Calu3 (cell line): ENCODE data around the gene ZSWIM8. TPM values are rescaled to one million over a fixed set of nuclear protein-coding genes. Genes with fewer than 3 reads are reported as not detected.
A peak's percentile ranks its signal among the peaks of the same experiment; 100 is the strongest.

Source experiments
- BruUV-seq: library from RNA; stranded (reverse); fragments of 400-500 nt; replicated peaks from 2 replicates; lab custom pipeline; 2021; lab: Mats Ljungman, UMichigan
- CTCF ChIA-PET: fragments of 300-600 bp; sonication (Branson Sonifier 250); formaldehyde crosslinking; loops from one replicate; lab custom pipeline; 2022; ENCODE audit warnings: antibody characterized with exemption; lab: Charles Lee
- DNase-seq: peaks from one replicate; pipeline ENCODE4 v3.0.0; 2022
- H3K27ac Mint-ChIP-seq: one replicate; pipeline ENCODE4 v1.8.0; 2022; ENCODE audit warnings: mixed read lengths; ENCODE audit not compliant: unreplicated experiment
- H3K27me3 Mint-ChIP-seq: one replicate; pipeline ENCODE4 v1.8.0; 2022; ENCODE audit warnings: mixed read lengths; ENCODE audit not compliant: unreplicated experiment
- H3K36me3 Mint-ChIP-seq: one replicate; pipeline ENCODE4 v1.8.0; 2022; ENCODE audit warnings: mild to moderate bottlenecking, moderate library complexity, mixed read lengths; ENCODE audit not compliant: insufficient read depth, unreplicated experiment
- H3K4me1 Mint-ChIP-seq: one replicate; pipeline ENCODE4 v1.8.0; 2022; ENCODE audit warnings: mild to moderate bottlenecking, low read depth, mixed read lengths; ENCODE audit not compliant: unreplicated experiment
- H3K4me3 Mint-ChIP-seq: one replicate; pipeline ENCODE4 v1.8.0; 2022; ENCODE audit warnings: mild to moderate bottlenecking, low read depth, moderate library complexity, mixed read lengths; ENCODE audit not compliant: unreplicated experiment
- H3K9me3 Mint-ChIP-seq: one replicate; pipeline ENCODE4 v1.8.0; 2022; ENCODE audit warnings: low read depth, mixed read lengths; ENCODE audit not compliant: unreplicated experiment
- intact Hi-C: fragments of 100-400 bp; cut with micrococcal nuclease; formaldehyde crosslinking; loops from one replicate; pipeline ENCODE4 v1.10.0; 2022; ENCODE audit not compliant: unreplicated experiment
- total RNA-seq: library from RNA; stranded (reverse); gene quantifications from 2 replicates; pipeline ENCODE4 v1.2.3, GENCODE V29; 2022
- TF ChIP-seq, protein P1 (sequence below): fragments of 200-600 bp; IDR thresholded peaks from one replicate; pipeline ENCODE4 v1.8.0; 2022; ENCODE audit warnings: antibody characterized with exemption; ENCODE audit not compliant: unreplicated experiment

The ZSWIM8 gene
- total RNA-seq, 1 experiment from 2014 or later, result 59.9 TPM

DNA sequence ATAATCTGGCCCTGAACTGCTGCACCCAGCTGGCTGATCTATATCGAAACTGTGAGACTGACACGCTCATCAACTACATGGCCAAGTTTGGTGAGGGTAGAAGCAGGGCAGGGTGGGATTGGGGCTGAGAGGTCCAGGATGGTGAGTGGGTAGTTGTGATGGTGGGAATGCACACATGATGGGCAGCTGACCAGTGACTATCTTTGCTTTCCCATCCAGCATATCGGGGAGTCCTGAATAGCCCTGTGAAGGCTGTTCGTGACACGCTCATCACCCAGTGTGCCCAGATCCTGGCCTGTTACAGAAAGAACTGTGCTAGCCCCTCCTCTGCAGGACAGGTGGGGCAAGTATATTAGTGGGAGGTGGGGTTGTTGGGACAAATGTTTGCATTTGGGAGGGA is 16.0 kb upstream of the ZSWIM8 start:
- no peaks in the 10 kb centered on the region for H3K27me3 Mint-ChIP-seq
- DNase-seq, result no peak
- intact Hi-C loops, result no loop called here
- H3K4me3 Mint-ChIP-seq, result no peak overlapping the region
- H3K9me3 Mint-ChIP-seq, result no peaks in the 10 kb centered on the region
- no TSS peak for BruUV-seq
- TF ChIP-seq, protein P1, sequence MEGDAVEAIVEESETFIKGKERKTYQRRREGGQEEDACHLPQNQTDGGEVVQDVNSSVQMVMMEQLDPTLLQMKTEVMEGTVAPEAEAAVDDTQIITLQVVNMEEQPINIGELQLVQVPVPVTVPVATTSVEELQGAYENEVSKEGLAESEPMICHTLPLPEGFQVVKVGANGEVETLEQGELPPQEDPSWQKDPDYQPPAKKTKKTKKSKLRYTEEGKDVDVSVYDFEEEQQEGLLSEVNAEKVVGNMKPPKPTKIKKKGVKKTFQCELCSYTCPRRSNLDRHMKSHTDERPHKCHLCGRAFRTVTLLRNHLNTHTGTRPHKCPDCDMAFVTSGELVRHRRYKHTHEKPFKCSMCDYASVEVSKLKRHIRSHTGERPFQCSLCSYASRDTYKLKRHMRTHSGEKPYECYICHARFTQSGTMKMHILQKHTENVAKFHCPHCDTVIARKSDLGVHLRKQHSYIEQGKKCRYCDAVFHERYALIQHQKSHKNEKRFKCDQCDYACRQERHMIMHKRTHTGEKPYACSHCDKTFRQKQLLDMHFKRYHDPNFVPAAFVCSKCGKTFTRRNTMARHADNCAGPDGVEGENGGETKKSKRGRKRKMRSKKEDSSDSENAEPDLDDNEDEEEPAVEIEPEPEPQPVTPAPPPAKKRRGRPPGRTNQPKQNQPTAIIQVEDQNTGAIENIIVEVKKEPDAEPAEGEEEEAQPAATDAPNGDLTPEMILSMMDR, result no peak
- peaks cover 11% of the 10 kb centered on the region for H3K4me1 Mint-ChIP-seq
- H3K36me3 Mint-ChIP-seq, result peaks cover 69% of the 10 kb centered on the region
- peak overlapping the region; percentile 2 for H3K27ac Mint-ChIP-seq
- CTCF ChIA-PET, result no interaction called here

DNA sequence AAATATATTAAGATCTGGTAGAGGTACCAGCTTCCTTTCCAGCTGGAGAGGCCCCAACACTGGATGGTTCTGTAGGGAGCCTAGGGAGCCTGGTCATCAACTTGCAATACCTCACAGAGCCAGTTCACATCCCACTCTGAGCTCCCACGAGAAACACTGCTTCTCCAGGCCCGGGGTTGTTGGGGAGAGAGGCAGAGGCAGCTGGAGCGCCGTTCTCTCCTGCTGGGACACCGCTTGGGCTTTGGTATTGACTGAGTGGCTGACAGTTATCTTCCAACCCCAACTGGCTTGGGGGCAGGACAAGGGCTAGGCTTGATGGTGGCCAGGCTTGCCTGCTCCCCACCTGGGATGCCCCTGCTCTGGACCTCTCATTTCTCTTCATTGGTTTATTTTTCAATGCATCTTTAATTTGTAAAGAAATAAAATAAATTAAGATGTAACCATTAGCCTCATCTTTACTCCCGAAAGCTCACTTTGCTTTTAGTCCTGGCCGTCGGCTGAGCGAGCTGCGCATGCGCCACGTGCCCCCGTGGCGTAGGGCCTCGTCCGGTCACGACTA is 13.6 kb upstream of the ZSWIM8 start:
- H3K4me3 Mint-ChIP-seq, result peak overlapping the region; percentile 93

DNA sequence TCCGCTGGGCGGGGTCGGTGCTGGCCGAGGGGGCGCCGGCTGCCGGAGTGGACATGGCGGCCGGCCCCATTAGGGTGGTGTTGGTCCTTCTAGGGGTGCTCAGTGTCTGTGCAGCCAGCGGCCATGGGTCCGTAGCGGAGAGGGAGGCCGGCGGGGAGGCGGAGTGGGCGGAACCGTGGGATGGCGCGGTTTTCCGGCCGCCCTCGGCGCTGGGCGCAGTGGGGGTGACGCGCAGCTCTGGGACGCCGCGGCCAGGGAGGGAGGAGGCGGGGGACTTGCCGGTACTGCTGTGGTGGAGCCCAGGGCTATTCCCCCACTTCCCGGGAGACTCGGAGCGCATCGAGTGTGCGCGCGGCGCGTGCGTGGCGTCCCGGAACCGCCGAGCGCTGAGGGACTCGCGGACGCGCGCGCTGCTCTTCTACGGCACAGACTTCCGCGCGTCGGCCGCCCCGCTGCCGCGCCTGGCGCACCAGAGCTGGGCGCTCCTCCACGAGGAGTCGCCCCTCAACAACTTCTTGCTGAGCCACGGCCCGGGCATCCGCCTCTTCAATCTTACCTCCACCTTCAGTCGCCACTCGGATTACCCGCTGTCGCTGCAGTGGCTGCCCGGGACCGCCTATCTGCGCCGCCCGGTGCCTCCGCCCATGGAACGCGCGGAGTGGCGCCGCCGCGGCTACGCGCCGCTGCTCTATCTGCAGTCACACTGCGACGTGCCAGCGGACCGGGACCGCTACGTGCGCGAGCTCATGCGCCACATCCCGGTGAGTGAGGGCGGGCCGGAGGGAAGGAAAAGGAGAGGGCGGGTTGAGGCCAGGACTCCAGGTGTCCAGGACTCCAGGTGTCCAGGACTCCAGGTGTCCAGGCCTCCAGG is 12.9 kb upstream of the ZSWIM8 start:
- Mint-ChIP-seq H3K36me3 (peaks cover 67% of the 10 kb centered on the region), H3K9me3 (no peaks in the 10 kb centered on the region)

More for the DNA sequence above, 13.6 kb upstream of the ZSWIM8 start:
- Mint-ChIP-seq H3K9me3 (no peaks in the 10 kb centered on the region), H3K36me3 (peaks cover 59% of the 10 kb centered on the region), H3K27ac (peak overlapping the region; percentile 35), H3K27me3 (no peaks in the 10 kb centered on the region), H3K4me1 (peaks cover 24% of the 10 kb centered on the region)
- CTCF ChIA-PET, result interaction anchor here (0.6 to 3.1 kb wide), 4 partner anchors 9 to 13 kb away, joined by 3 to 14 read pairs (median 4); partner anchors contain the start of gene CHCHD1
- TSS peak; percentile 43 for BruUV-seq
- DNase-seq, result peak; percentile 88
- TF ChIP-seq, protein P1, result no peak
- intact Hi-C loops, result loop anchor here (10.0 kb wide), 1 partner anchor 103 kb away; the partner anchor contains the start of gene CAMK2G

More for the DNA sequence above, 12.9 kb upstream of the ZSWIM8 start:
- intact Hi-C loops, result loop anchor here (10.0 kb wide), 1 partner anchor 102 kb away; the partner anchor contains the start of gene CAMK2G
- Mint-ChIP-seq H3K27ac (peak overlapping the region; percentile 35), H3K4me3 (peak overlapping the region; percentile 93), H3K4me1 (peaks cover 24% of the 10 kb centered on the region), H3K27me3 (no peaks in the 10 kb centered on the region)
- DNase-seq, result peak; percentile 82
- BruUV-seq, result no TSS peak
- TF ChIP-seq, protein P1, result no peak
- CTCF ChIA-PET, result interaction anchor here (0.5 to 3.1 kb wide), 7 partner anchors 9 to 42 kb away, joined by 3 to 14 read pairs (median 4); partner anchors contain the start of gene CHCHD1
